Immature natural killer cell (primary cell): ENCODE results near the gene HS6ST3. TPM values are rescaled to one million over a fixed set of nuclear protein-coding genes. Genes with fewer than 3 reads are reported as not detected.
"Not testable (repeated sequence)": the region's sequence is repeated elsewhere in the genome, so short reads cannot be mapped to it uniquely, and the experiment has no call there.

Source experiments
- DNase-seq, 3 donors: peaks; one replicate each; pipeline ENCODE4 v3.0.0; 2022; ENCODE audit warnings: mixed read lengths in 1 of 3
- H3K27ac Mint-ChIP-seq, 6 donors: one replicate each; pipeline ENCODE4 v1.8.0; 2020; ENCODE audit warnings: mixed read lengths in 6 of 6, mild to moderate bottlenecking in 5 of 6, inconsistent platforms in 4 of 6, moderate library complexity in 3 of 6
- H3K27me3 Mint-ChIP-seq, 3 donors: one replicate each; pipeline ENCODE4 v1.8.0; 2020 to 2021; ENCODE audit warnings: low read depth in 3 of 3, mild to moderate bottlenecking in 3 of 3, mixed read lengths in 3 of 3, moderate library complexity in 3 of 3, inconsistent platforms in 1 of 3
- H3K36me3 Mint-ChIP-seq, 3 donors: one replicate each; pipeline ENCODE4 v1.8.0; 2020; ENCODE audit warnings: mixed read lengths in 3 of 3, inconsistent platforms in 2 of 3, mild to moderate bottlenecking in 2 of 3
- H3K4me1 Mint-ChIP-seq, 2 donors: one replicate each; pipeline ENCODE4 v1.8.0; 2020; ENCODE audit warnings: inconsistent platforms in 2 of 2, mild to moderate bottlenecking in 2 of 2, mixed read lengths in 2 of 2, moderate library complexity in 1 of 2
- H3K4me3 Mint-ChIP-seq, 5 donors: one replicate each; pipeline ENCODE4 v1.8.0; 2020; ENCODE audit warnings: mild to moderate bottlenecking in 5 of 5, mixed read lengths in 5 of 5, inconsistent platforms in 3 of 5, moderate library complexity in 3 of 5
- H3K9me3 Mint-ChIP-seq, 6 donors: one replicate each; pipeline ENCODE4 v1.8.0; 2020; ENCODE audit warnings: mild to moderate bottlenecking in 6 of 6, mixed read lengths in 6 of 6, inconsistent platforms in 4 of 6, moderate library complexity in 3 of 6
- polyA plus RNA-seq, 3 donors: library from polyadenylated mRNA; unstranded; fragments of 300-500 nt; fragmentation: Illumina TruSeq; gene quantifications; one replicate each; pipeline ENCODE4 v1.2.3, GENCODE V29; 2021

HS6ST3 gene
- polyA plus RNA-seq, 3 donors from 2014 or later, result not detected

GRCh38 chr13:96474181-96474557 lies 384.3 kb downstream of the HS6ST3 start:
- Mint-ChIP-seq H3K36me3 (peaks cover 0 to 4% (median 0%) of the 10 kb centered on the region in 3 donors), H3K4me3 (no peak overlapping the region), H3K27me3 (peaks cover 0 to 2% (median 0%) of the 10 kb centered on the region in 3 donors)

GRCh38 chr13:96475103-96475502 lies 385.2 kb downstream of the HS6ST3 start:
- peaks cover 0 to 2% (median 0%) of the 10 kb centered on the region in 3 donors for H3K27me3 Mint-ChIP-seq
- peaks cover 0 to 4% (median 0%) of the 10 kb centered on the region in 3 donors for H3K36me3 Mint-ChIP-seq
- no peak overlapping the region for H3K27ac Mint-ChIP-seq
- H3K4me3 Mint-ChIP-seq, result no peak overlapping the region
- DNase-seq, result no peak
- peaks cover 4 to 63% (median 31%) of the 10 kb centered on the region in 6 donors for H3K9me3 Mint-ChIP-seq
- no peaks in the 10 kb centered on the region for H3K4me1 Mint-ChIP-seq

More at GRCh38 chr13:96474181-96474557, 384.3 kb downstream of the HS6ST3 start:
- no peak overlapping the region for H3K27ac Mint-ChIP-seq
- no peak for DNase-seq
- no peaks in the 10 kb centered on the region for H3K4me1 Mint-ChIP-seq
- peaks cover 2 to 68% (median 32%) of the 10 kb centered on the region in 6 donors for H3K9me3 Mint-ChIP-seq

- Mint-ChIP-seq H3K36me3 (no peaks in the 10 kb centered on the region), H3K4me3 (no peak overlapping the region), H3K27me3 (no peaks in the 10 kb centered on the region), H3K9me3 (peaks cover 5 to 27% (median 14%) of the 10 kb centered on the region in 6 donors), H3K27ac (no peak overlapping the region), H3K4me1 (no peaks in the 10 kb centered on the region)
- no peak for DNase-seq
These were observed 391.6 kb downstream of the HS6ST3 start for GRCh38 chr13:96481482-96481881.

- Mint-ChIP-seq H3K27me3 (no peaks in the 10 kb centered on the region), H3K4me3 (no peak overlapping the region), H3K4me1 (no peaks in the 10 kb centered on the region), H3K36me3 (peaks cover 0 to 4% (median 0%) of the 10 kb centered on the region in 3 donors), H3K27ac (no peak overlapping the region), H3K9me3 (peaks cover 7 to 53% (median 16%) of the 10 kb centered on the region in 6 donors)
- no peak for DNase-seq
These were observed 400.6 kb downstream of the HS6ST3 start for GRCh38 chr13:96490496-96490989.

GRCh38 chr13:96491103-96491502 lies 401.2 kb downstream of the HS6ST3 start:
- peaks cover 7 to 55% (median 16%) of the 10 kb centered on the region in 6 donors for H3K9me3 Mint-ChIP-seq
- no peaks in the 10 kb centered on the region for H3K27me3 Mint-ChIP-seq
- no peak for DNase-seq
- H3K27ac Mint-ChIP-seq, result no peak overlapping the region
- H3K4me3 Mint-ChIP-seq, result no peak overlapping the region
- H3K4me1 Mint-ChIP-seq, result no peaks in the 10 kb centered on the region
- peaks cover 0 to 4% (median 0%) of the 10 kb centered on the region in 3 donors for H3K36me3 Mint-ChIP-seq

GRCh38 chr13:96492766-96493165 lies 402.9 kb downstream of the HS6ST3 start:
- H3K36me3 Mint-ChIP-seq, result peaks cover 0 to 4% (median 4%) of the 10 kb centered on the region in 3 donors
- H3K4me3 Mint-ChIP-seq, result no peak overlapping the region
- no peak for DNase-seq
- no peaks in the 10 kb centered on the region for H3K27me3 Mint-ChIP-seq
- H3K9me3 Mint-ChIP-seq, result peaks cover 7 to 64% (median 19%) of the 10 kb centered on the region in 6 donors
- H3K4me1 Mint-ChIP-seq, result no peaks in the 10 kb centered on the region
- no peak overlapping the region for H3K27ac Mint-ChIP-seq

- Mint-ChIP-seq H3K27ac (no peak overlapping the region), H3K27me3 (peaks cover 0 to 2% (median 0%) of the 10 kb centered on the region in 3 donors), H3K4me3 (no peak overlapping the region), H3K4me1 (no peaks in the 10 kb centered on the region), H3K9me3 (peaks cover 1 to 51% (median 15%) of the 10 kb centered on the region in 6 donors), H3K36me3 (peaks cover 0 to 4% (median 0%) of the 10 kb centered on the region in 3 donors)
- no peak for DNase-seq
These were observed 409.7 kb downstream of the HS6ST3 start for GRCh38 chr13:96499656-96500055.

GRCh38 chr13:96500953-96501352 lies 411.0 kb downstream of the HS6ST3 start:
- no peak overlapping the region for H3K4me3 Mint-ChIP-seq
- peaks cover 0 to 45% (median 13%) of the 10 kb centered on the region in 6 donors for H3K9me3 Mint-ChIP-seq
- H3K36me3 Mint-ChIP-seq, result peaks cover 0 to 4% (median 0%) of the 10 kb centered on the region in 3 donors
- H3K27me3 Mint-ChIP-seq, result peaks cover 0 to 2% (median 0%) of the 10 kb centered on the region in 3 donors
- DNase-seq, result no peak
- H3K27ac Mint-ChIP-seq, result no peak overlapping the region
- H3K4me1 Mint-ChIP-seq, result no peaks in the 10 kb centered on the region

- no peak overlapping the region for H3K4me3 Mint-ChIP-seq
- H3K4me1 Mint-ChIP-seq, result no peaks in the 10 kb centered on the region
- H3K27me3 Mint-ChIP-seq, result no peaks in the 10 kb centered on the region
- no peak overlapping the region for H3K27ac Mint-ChIP-seq
- peaks cover under 1 to 34% (median 11%) of the 10 kb centered on the region in 6 donors for H3K9me3 Mint-ChIP-seq
- H3K36me3 Mint-ChIP-seq, result no peaks in the 10 kb centered on the region
- DNase-seq, result no peak
These were observed 413.6 kb downstream of the HS6ST3 start for GRCh38 chr13:96503481-96503880.

- Mint-ChIP-seq H3K27ac (no peak overlapping the region), H3K27me3 (peaks cover 0 to 1% (median 0%) of the 10 kb centered on the region in 3 donors), H3K36me3 (no peaks in the 10 kb centered on the region), H3K4me3 (no peak overlapping the region), H3K4me1 (no peaks in the 10 kb centered on the region), H3K9me3 (peaks cover 1 to 40% (median 5%) of the 10 kb centered on the region in 6 donors)
- no peak for DNase-seq
These were observed 421.7 kb downstream of the HS6ST3 start for GRCh38 chr13:96511587-96511986.

GRCh38 chr13:96519380-96519779 lies 429.5 kb downstream of the HS6ST3 start:
- Mint-ChIP-seq H3K27me3 (peaks cover 0 to 4% (median 0%) of the 10 kb centered on the region in 3 donors), H3K9me3 (peaks cover 10 to 39% (median 15%) of the 10 kb centered on the region in 6 donors), H3K27ac (no peak overlapping the region), H3K4me3 (no peak overlapping the region), H3K4me1 (no peaks in the 10 kb centered on the region), H3K36me3 (no peaks in the 10 kb centered on the region)
- no peak for DNase-seq

GRCh38 chr13:96524398-96525020 lies 434.6 kb downstream of the HS6ST3 start:
- not testable (repeated sequence) for H3K27me3 Mint-ChIP-seq, H3K4me1 Mint-ChIP-seq, H3K36me3 Mint-ChIP-seq, H3K4me3 Mint-ChIP-seq, DNase-seq, H3K27ac Mint-ChIP-seq
- H3K9me3 Mint-ChIP-seq, result peaks cover 7 to 39% (median 13%) of the 10 kb centered on the region in 6 donors

GRCh38 chr13:96525715-96526114 lies 435.8 kb downstream of the HS6ST3 start:
- Mint-ChIP-seq H3K27me3 (peaks cover 0 to 5% (median 0%) of the 10 kb centered on the region in 3 donors), H3K27ac (no peak overlapping the region), H3K36me3 (no peaks in the 10 kb centered on the region), H3K4me1 (no peaks in the 10 kb centered on the region), H3K9me3 (peaks cover 5 to 43% (median 12%) of the 10 kb centered on the region in 6 donors), H3K4me3 (no peak overlapping the region)
- DNase-seq, result no peak

GRCh38 chr13:96527497-96527896 lies 437.6 kb downstream of the HS6ST3 start:
- peaks cover 3 to 42% (median 9%) of the 10 kb centered on the region in 6 donors for H3K9me3 Mint-ChIP-seq
- no peak overlapping the region for H3K4me3 Mint-ChIP-seq
- H3K4me1 Mint-ChIP-seq, result no peaks in the 10 kb centered on the region
- no peaks in the 10 kb centered on the region for H3K36me3 Mint-ChIP-seq
- H3K27ac Mint-ChIP-seq, result no peak overlapping the region
- H3K27me3 Mint-ChIP-seq, result peaks cover 0 to 1% (median 0%) of the 10 kb centered on the region in 3 donors
- DNase-seq, result no peak
